HG03095 (cell line): ENCODE measurements around the gene ZMYM3.
"Not testable (repeated sequence)": the region's sequence is repeated elsewhere in the genome, so short reads cannot be mapped to it uniquely, and the experiment has no call there.

Source experiments
- ATAC-seq: cut with Tn5 transposase; IDR thresholded peaks from one replicate; pipeline ENCODE4 v1.9.1; 2021; ENCODE audit warnings: moderate library complexity; ENCODE audit not compliant: unreplicated experiment

The ZMYM3 gene

GRCh38 chrX:71254092-71254963 lies at the start of gene ZMYM3:
TSS of gene ZMYM3 (minus strand) at chrX:71254140. CDS start at chrX:71253255, 885 bp downstream.
- ATAC-seq: peak; percentile 73

- ATAC-seq: no peak
These were observed 48.7 kb upstream of the ZMYM3 start for GRCh38 chrX:71302461-71303213.

GRCh38 chrX:71301195-71301924 lies 47.4 kb upstream of the ZMYM3 start, which contains the start of gene ITGB1BP2:
TSS of gene ITGB1BP2 (plus strand) at chrX:71301750. CDS start at chrX:71301807, 57 bp downstream.
- no peak for ATAC-seq

GRCh38 chrX:71300495-71300894 lies 46.6 kb upstream of the ZMYM3 start:
- not testable (repeated sequence) for ATAC-seq

- ATAC-seq: not testable (repeated sequence)
These were observed 46.1 kb upstream of the ZMYM3 start for GRCh38 chrX:71300064-71300463.

GRCh38 chrX:71298119-71298518 lies 44.2 kb upstream of the ZMYM3 start:
- ATAC-seq: no peak

- ATAC-seq: no peak
These were observed 42.9 kb upstream of the ZMYM3 start for GRCh38 chrX:71296806-71297205.

GRCh38 chrX:71292669-71293365 lies 38.9 kb upstream of the ZMYM3 start:
- ATAC-seq: no peak

- no peak for ATAC-seq
These were observed 37.4 kb upstream of the ZMYM3 start for GRCh38 chrX:71291381-71291780.

- ATAC-seq: no peak
These were observed 32.0 kb upstream of the ZMYM3 start for GRCh38 chrX:71285929-71286328.

GRCh38 chrX:71283403-71284143 lies 29.6 kb upstream of the ZMYM3 start, which contains the start of gene NONO:
TSS of gene NONO (plus strand) at chrX:71283635. CDS start at chrX:71290638, 7,003 bp downstream.
- peak; percentile 88 for ATAC-seq

GRCh38 chrX:71282514-71283402 lies 28.8 kb upstream of the ZMYM3 start:
- ATAC-seq: peak; percentile 26

- not testable (repeated sequence) for ATAC-seq
These were observed 27.4 kb upstream of the ZMYM3 start for GRCh38 chrX:71281300-71281699.

GRCh38 chrX:71272313-71272712 lies 18.4 kb upstream of the ZMYM3 start:
- not testable (repeated sequence) for ATAC-seq

GRCh38 chrX:71269801-71270395 lies 16.0 kb upstream of the ZMYM3 start:
- ATAC-seq: no peak

- ATAC-seq: not testable (repeated sequence)
These were observed 14.7 kb upstream of the ZMYM3 start for GRCh38 chrX:71268624-71269023.

GRCh38 chrX:71256856-71257255 lies 2.9 kb upstream of the ZMYM3 start:
- ATAC-seq: no peak

GRCh38 chrX:71256051-71256450 lies 2.1 kb upstream of the ZMYM3 start:
- no peak for ATAC-seq
